ENCODE data around the gene RIPPLY1. TPM values are rescaled to one million over a fixed set of nuclear protein-coding genes. Genes with fewer than 3 reads are reported as not detected.

The RIPPLY1 gene
- polyA plus RNA-seq, 1 of the 3 experiments (the other 2 are of a cell fraction): 0.08 TPM

DNA sequence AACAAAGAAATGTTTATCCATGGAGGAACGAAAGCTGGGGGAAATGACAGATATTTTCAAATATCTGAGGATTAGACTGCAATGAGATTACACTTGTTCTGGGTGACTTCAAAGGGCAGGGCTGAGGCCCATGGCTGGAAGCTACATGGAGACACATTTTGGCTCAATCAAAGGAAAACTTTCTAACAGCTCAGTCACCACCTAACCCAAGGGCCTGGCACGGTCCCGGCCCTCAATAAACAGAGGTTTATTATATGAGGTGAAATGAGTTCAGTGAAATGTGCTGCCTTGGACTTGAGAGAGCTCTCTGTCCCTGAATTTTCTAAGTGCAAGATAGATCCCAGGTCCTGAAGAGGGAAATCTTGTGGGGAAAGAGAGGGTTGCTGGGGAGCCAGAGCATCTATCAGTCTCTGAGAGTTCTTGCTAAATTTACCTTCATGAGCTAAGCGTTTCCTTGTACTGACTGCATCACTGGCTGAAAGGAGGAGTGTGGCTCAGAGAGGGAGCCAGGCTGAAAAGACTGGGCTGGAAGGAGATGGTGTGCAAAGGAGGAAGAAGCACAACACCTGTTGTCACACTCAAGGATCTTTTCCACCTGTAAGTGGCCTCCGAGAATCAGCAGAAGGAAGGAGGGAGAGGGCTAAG lies 2.0 kb upstream of the RIPPLY1 start:
- TF ChIP-seq, protein P1, sequence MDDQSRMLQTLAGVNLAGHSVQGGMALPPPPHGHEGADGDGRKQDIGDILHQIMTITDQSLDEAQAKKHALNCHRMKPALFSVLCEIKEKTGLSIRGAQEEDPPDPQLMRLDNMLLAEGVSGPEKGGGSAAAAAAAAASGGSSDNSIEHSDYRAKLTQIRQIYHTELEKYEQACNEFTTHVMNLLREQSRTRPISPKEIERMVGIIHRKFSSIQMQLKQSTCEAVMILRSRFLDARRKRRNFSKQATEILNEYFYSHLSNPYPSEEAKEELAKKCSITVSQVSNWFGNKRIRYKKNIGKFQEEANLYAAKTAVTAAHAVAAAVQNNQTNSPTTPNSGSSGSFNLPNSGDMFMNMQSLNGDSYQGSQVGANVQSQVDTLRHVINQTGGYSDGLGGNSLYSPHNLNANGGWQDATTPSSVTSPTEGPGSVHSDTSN (IDR thresholded peaks at IDR 0.05): no peak
- TF ChIP-seq, protein P2, sequence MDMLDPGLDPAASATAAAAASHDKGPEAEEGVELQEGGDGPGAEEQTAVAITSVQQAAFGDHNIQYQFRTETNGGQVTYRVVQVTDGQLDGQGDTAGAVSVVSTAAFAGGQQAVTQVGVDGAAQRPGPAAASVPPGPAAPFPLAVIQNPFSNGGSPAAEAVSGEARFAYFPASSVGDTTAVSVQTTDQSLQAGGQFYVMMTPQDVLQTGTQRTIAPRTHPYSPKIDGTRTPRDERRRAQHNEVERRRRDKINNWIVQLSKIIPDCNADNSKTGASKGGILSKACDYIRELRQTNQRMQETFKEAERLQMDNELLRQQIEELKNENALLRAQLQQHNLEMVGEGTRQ (IDR thresholded peaks at IDR 0.05; ENCODE audit: borderline replicate concordance, low read depth, low read length): no peak
- TF ChIP-seq FOXJ3 (CRISPR knock-in tag; IDR thresholded peaks at IDR 0.05) (no peak), GABPA (IDR thresholded peaks at IDR 0.05; ENCODE audit: low read depth) (no peak), MXI1 (IDR thresholded peaks at IDR 0.05; ENCODE audit: low read depth, low read length) (no peak), RXRA (IDR thresholded peaks at IDR 0.05; ENCODE audit: borderline replicate concordance, low read depth) (no peak)
- TF ChIP-seq, protein P3, sequence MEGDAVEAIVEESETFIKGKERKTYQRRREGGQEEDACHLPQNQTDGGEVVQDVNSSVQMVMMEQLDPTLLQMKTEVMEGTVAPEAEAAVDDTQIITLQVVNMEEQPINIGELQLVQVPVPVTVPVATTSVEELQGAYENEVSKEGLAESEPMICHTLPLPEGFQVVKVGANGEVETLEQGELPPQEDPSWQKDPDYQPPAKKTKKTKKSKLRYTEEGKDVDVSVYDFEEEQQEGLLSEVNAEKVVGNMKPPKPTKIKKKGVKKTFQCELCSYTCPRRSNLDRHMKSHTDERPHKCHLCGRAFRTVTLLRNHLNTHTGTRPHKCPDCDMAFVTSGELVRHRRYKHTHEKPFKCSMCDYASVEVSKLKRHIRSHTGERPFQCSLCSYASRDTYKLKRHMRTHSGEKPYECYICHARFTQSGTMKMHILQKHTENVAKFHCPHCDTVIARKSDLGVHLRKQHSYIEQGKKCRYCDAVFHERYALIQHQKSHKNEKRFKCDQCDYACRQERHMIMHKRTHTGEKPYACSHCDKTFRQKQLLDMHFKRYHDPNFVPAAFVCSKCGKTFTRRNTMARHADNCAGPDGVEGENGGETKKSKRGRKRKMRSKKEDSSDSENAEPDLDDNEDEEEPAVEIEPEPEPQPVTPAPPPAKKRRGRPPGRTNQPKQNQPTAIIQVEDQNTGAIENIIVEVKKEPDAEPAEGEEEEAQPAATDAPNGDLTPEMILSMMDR (IDR thresholded peaks at IDR 0.05): no peak
- TF ChIP-seq, protein P4, sequence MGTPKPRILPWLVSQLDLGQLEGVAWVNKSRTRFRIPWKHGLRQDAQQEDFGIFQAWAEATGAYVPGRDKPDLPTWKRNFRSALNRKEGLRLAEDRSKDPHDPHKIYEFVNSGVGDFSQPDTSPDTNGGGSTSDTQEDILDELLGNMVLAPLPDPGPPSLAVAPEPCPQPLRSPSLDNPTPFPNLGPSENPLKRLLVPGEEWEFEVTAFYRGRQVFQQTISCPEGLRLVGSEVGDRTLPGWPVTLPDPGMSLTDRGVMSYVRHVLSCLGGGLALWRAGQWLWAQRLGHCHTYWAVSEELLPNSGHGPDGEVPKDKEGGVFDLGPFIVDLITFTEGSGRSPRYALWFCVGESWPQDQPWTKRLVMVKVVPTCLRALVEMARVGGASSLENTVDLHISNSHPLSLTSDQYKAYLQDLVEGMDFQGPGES (IDR thresholded peaks at IDR 0.05; ENCODE audit: low read depth, low read length): no peak
- H3K4me3 ChIP-seq (ENCODE audit: low read depth in 2 of 2, low read length in 1 of 2): no peak overlapping the region
- H2AFZ ChIP-seq (ENCODE audit: low read depth): no peak overlapping the region
- H3K9me2 ChIP-seq: no peaks in the 10 kb centered on the region
- WGBS (ENCODE audit: low lambda C conversion rate): 57% methylated on average over 4 of the region's 5 CpGs
- no peaks in the 10 kb centered on the region for H3K9me3 ChIP-seq
- H4K20me1 ChIP-seq (ENCODE audit: insufficient read depth): no peaks in the 10 kb centered on the region
- no peak overlapping the region for H3K9ac ChIP-seq
- ChIA-PET CTCF (interaction anchor here (5.2 kb wide), 1 partner anchor 11 kb away, joined by 35 read pairs; no protein-coding TSS in a partner anchor), POLR2A (no interaction called here)
- no peaks in the 10 kb centered on the region for H3K79me2 ChIP-seq (ENCODE audit: insufficient read depth)
- no peak overlapping the region for H3K27ac ChIP-seq (ENCODE audit: low read depth in 2 of 2, low read length in 1 of 2)
- H3K4me1 ChIP-seq (ENCODE audit: control insufficient read depth in 1 of 2, insufficient read depth in 2 of 2, low read depth in 1 of 2, low read length in 1 of 2): no peaks in the 10 kb centered on the region
- H3K4me2 ChIP-seq: no peak overlapping the region
- no peak for DNase-seq
- no peaks in the 10 kb centered on the region for H3F3A ChIP-seq (replicated peaks; ENCODE audit: insufficient read depth)
- H3K27me3 ChIP-seq (ENCODE audit: insufficient read depth): peaks cover 25% of the 10 kb centered on the region; the same call in 1 of the 2 replicates
- no peaks in the 10 kb centered on the region for H3K36me3 ChIP-seq (replicated peaks in 1 of 2; ENCODE audit: control insufficient read depth in 1 of 2, insufficient read depth in 2 of 2, low read length in 1 of 2)

DNA sequence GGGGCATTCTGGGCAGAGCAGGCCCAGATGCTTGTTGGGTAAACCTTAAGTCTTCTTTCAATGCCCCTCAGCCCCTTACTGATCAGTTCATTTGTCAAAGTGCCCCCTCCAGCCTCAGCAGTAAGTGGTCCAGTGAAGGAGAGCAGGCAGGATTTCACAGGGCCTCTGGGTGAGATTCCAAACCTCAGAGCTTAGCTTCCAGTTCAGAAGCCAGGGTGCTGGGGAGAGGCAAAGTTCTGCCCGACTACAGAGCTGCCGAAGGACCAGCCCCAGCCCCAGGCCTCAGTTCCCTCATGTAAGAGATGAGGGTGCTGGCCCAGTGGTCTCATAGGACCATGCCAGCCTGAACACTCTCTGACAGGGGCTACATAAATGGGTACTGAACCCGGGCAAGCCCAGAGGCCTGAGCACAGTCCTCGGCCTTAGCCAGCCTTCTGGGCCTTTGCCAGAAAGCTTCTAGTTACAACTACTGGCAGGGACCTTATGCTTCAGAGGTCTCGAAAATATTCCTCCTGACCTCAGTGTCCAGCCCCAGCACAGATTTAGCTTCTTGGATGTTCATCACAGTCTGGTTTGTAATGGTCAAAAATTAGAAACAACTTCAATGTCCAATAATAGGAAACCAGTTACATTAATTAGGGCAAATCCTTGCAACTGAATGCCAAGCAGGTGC lies 851 bp upstream of the RIPPLY1 start:
- H3K9ac ChIP-seq: no peak overlapping the region
- H2AFZ ChIP-seq (ENCODE audit: low read depth): no peak overlapping the region
- no peak for DNase-seq
- H3K36me3 ChIP-seq (replicated peaks in 1 of 2; ENCODE audit: control insufficient read depth in 1 of 2, insufficient read depth in 2 of 2, low read length in 1 of 2): no peaks in the 10 kb centered on the region
- WGBS (ENCODE audit: low lambda C conversion rate): 25% methylated on average over 2 of the region's 5 CpGs
- ChIA-PET CTCF (interaction anchor here (0.6 to 5.2 kb wide), 2 partner anchors 10 to 551 kb away, joined by 3 to 35 read pairs; no protein-coding TSS in a partner anchor), POLR2A (no interaction called here)
- H4K20me1 ChIP-seq (ENCODE audit: insufficient read depth): no peaks in the 10 kb centered on the region
- H3K79me2 ChIP-seq (ENCODE audit: insufficient read depth): no peaks in the 10 kb centered on the region
- H3F3A ChIP-seq (replicated peaks; ENCODE audit: insufficient read depth): no peaks in the 10 kb centered on the region
- H3K27me3 ChIP-seq (ENCODE audit: insufficient read depth): peaks cover 18% of the 10 kb centered on the region; the same call in 1 of the 2 replicates
- no peaks in the 10 kb centered on the region for H3K9me3 ChIP-seq
- no peaks in the 10 kb centered on the region for H3K9me2 ChIP-seq
- no peaks in the 10 kb centered on the region for H3K4me1 ChIP-seq (ENCODE audit: control insufficient read depth in 1 of 2, insufficient read depth in 2 of 2, low read depth in 1 of 2, low read length in 1 of 2)
- no peak overlapping the region for H3K4me2 ChIP-seq
- H3K27ac ChIP-seq (ENCODE audit: low read depth in 2 of 2, low read length in 1 of 2): no peak overlapping the region
- no peak overlapping the region for H3K4me3 ChIP-seq (ENCODE audit: low read depth in 2 of 2, low read length in 1 of 2)
- TF ChIP-seq SMC3 (IDR thresholded peaks at IDR 0.05; ENCODE audit: low read depth, low read length): no peak
- TF ChIP-seq GATA2 (CRISPR knock-in tag; IDR thresholded peaks at IDR 0.05): no peak
- no peak for TF ChIP-seq EZH2phosphoT487 (IDR thresholded peaks at IDR 0.05; ENCODE audit: borderline replicate concordance, low read depth)
- TF ChIP-seq SIN3A (IDR thresholded peaks at IDR 0.05; ENCODE audit: borderline replicate concordance, low read depth, low read length): no peak
- TF ChIP-seq, protein P5, sequence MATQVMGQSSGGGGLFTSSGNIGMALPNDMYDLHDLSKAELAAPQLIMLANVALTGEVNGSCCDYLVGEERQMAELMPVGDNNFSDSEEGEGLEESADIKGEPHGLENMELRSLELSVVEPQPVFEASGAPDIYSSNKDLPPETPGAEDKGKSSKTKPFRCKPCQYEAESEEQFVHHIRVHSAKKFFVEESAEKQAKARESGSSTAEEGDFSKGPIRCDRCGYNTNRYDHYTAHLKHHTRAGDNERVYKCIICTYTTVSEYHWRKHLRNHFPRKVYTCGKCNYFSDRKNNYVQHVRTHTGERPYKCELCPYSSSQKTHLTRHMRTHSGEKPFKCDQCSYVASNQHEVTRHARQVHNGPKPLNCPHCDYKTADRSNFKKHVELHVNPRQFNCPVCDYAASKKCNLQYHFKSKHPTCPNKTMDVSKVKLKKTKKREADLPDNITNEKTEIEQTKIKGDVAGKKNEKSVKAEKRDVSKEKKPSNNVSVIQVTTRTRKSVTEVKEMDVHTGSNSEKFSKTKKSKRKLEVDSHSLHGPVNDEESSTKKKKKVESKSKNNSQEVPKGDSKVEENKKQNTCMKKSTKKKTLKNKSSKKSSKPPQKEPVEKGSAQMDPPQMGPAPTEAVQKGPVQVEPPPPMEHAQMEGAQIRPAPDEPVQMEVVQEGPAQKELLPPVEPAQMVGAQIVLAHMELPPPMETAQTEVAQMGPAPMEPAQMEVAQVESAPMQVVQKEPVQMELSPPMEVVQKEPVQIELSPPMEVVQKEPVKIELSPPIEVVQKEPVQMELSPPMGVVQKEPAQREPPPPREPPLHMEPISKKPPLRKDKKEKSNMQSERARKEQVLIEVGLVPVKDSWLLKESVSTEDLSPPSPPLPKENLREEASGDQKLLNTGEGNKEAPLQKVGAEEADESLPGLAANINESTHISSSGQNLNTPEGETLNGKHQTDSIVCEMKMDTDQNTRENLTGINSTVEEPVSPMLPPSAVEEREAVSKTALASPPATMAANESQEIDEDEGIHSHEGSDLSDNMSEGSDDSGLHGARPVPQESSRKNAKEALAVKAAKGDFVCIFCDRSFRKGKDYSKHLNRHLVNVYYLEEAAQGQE (IDR thresholded peaks at IDR 0.05; ENCODE audit: low read depth, low read length): no peak
- TF ChIP-seq RCOR1 (IDR thresholded peaks at IDR 0.05; ENCODE audit: low read length): no peak
- no peak for TF ChIP-seq RAD21 (IDR thresholded peaks at IDR 0.05; ENCODE audit: low read length)

Measured in SK-N-SH (cell line).